Measurements from ENCODE around the gene WDR55. TPM values are rescaled to one million over a fixed set of nuclear protein-coding genes. Genes with fewer than 3 reads are reported as not detected.
"Not testable (repeated sequence)": the region's sequence is repeated elsewhere in the genome, so short reads cannot be mapped to it uniquely, and the experiment has no call there.

Gene WDR55
- total RNA-seq, 6 experiments from 2014 or later, result 13.3 to 18.4 (median 15.0) TPM

DNA sequence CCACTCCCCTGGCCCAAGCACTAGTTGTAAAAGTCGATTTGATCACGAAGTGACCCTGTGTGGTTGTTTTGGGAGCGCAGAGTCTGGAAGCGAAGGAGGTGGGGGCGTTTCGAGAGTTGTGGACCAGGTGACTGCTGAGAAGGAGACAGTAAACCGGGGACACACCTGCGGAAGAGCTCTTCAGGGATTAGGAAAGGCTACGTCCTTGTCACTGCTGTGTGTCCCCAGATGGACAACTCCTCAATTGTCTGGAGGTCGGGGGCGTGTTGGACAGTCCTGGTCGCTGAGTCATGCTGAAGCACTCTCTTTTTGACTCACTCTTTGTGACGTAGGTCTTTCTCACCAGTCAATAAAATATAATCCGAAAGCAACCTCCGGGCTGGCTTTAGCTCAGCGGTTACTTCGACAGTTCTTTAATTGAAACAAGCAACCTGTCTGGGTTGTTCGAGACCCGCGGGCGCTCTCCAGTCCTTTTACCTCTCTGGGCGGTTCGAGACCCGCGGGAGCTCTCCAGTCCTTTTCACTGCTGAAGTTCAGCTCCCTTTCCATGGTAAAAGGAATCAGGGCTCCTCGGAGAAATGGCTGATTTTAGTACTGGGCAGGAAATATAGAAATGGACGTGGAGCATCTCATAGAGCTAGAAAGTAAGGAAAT, 46.3 kb downstream of the WDR55 start:
- intact Hi-C loops (cut with DNase I), result loop anchor here in 1 of 2 donors (10.0 kb wide), 1 partner anchor 346 kb away; the partner anchor contains the start of gene SLC4A9
- ATAC-seq, result peak; percentile 95
- no peak for TF ChIP-seq CTCF (IDR thresholded peaks at IDR 0.05)
- TF ChIP-seq POLR2A (IDR thresholded peaks at IDR 0.05), result peak; percentile 72
- WGBS (ENCODE audit: insufficient coverage, low coverage, low lambda C conversion rate, missing lambda C conversion rate), result under 1% methylated on average over 21 of the region's 27 CpGs
- DNase-seq, result peak; percentile 89 to 91 (median 89)
- H3K4me3 ChIP-seq, result peak overlapping the region; percentile 55 to 64 (median 61)
- H3K9me3 ChIP-seq, result no peaks in the 10 kb centered on the region
- no peaks in the 10 kb centered on the region for H3K4me1 ChIP-seq
- no peaks in the 10 kb centered on the region for H3K27me3 ChIP-seq
- peak overlapping the region; percentile 72 to 93 (median 89) for H3K27ac ChIP-seq
- peaks cover 0 to 7% (median 0%) of the 10 kb centered on the region in 4 donors for H3K36me3 ChIP-seq

DNA sequence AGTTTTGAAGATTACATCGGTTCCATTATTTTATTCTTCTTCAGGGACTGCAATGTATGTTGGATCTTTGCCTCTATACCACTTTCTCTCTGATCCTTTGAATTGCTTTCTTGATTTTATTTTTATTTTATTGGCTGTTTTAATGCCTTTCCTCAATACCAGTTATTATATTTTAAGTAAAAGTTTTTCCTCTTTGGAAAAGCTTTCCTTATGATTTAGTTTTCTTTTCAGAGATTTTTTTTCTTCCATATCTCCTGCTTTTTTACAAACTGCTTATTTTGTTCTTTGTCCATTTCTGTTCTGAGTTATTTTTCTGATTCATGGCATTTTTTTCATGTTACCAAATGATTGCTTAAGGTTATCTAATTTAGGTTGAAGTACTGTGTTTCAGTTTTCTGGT, 47.1 kb downstream of the WDR55 start:
- TF ChIP-seq POLR2A (IDR thresholded peaks at IDR 0.05), result no peak
- no peak for TF ChIP-seq CTCF (IDR thresholded peaks at IDR 0.05)
- Histone ChIP-seq H3K27ac (peak overlapping the region in 1 of 3 donors; percentile 89), H3K4me3 (peak overlapping the region in 1 of 3 donors; percentile 55), H3K36me3 (no peaks in the 10 kb centered on the region), H3K9me3 (no peaks in the 10 kb centered on the region), H3K4me1 (no peaks in the 10 kb centered on the region), H3K27me3 (no peaks in the 10 kb centered on the region)
- ATAC-seq, result no peak
- 87% methylated on average over 1 of the region's 1 CpG for WGBS (ENCODE audit: insufficient coverage, low coverage, low lambda C conversion rate, missing lambda C conversion rate)
- no peak for DNase-seq
- intact Hi-C loops (cut with DNase I), result loop anchor here in 1 of 2 donors (10.0 kb wide), 1 partner anchor 347 kb away; the partner anchor contains the start of gene SLC4A9

DNA sequence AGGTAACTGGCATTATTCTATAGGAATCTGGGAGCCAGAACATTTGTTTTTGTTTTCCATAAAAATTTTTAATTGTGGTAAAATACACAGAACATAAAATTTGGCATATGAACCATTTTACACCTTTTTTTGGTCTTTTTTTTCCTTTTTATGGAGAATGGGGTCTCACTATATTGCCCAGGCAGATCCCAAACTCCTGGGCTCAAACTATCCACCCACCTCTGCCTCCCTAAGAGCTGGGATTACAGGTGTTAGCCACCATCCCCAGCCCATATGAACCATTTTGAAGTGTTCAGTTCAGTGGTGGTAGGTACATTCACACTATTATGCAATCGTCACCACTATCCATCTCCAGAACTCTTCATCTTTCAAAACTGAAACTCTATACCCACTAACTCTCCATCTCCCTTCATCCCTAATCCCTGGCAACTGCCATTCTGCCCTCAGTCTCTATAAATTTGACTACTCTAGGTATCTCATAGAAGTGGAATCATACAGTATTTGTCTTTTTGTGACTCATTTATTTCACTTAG, 48.9 kb downstream of the WDR55 start:
- H3K4me3 ChIP-seq, result no peak overlapping the region
- no peaks in the 10 kb centered on the region for H3K9me3 ChIP-seq
- H3K4me1 ChIP-seq, result no peaks in the 10 kb centered on the region
- 82% methylated on average over 1 of the region's 1 CpG for WGBS (ENCODE audit: insufficient coverage, low coverage, low lambda C conversion rate, missing lambda C conversion rate)
- DNase-seq (no peak), ATAC-seq (no peak)
- H3K27me3 ChIP-seq, result no peaks in the 10 kb centered on the region
- H3K27ac ChIP-seq, result no peak overlapping the region
- H3K36me3 ChIP-seq, result no peaks in the 10 kb centered on the region
- TF ChIP-seq POLR2A (IDR thresholded peaks at IDR 0.05) (no peak), CTCF (IDR thresholded peaks at IDR 0.05) (no peak)
- intact Hi-C loops (cut with DNase I), result loop anchor here in 1 of 2 donors (10.0 kb wide), 1 partner anchor 349 kb away; the partner anchor contains the start of gene SLC4A9

DNA sequence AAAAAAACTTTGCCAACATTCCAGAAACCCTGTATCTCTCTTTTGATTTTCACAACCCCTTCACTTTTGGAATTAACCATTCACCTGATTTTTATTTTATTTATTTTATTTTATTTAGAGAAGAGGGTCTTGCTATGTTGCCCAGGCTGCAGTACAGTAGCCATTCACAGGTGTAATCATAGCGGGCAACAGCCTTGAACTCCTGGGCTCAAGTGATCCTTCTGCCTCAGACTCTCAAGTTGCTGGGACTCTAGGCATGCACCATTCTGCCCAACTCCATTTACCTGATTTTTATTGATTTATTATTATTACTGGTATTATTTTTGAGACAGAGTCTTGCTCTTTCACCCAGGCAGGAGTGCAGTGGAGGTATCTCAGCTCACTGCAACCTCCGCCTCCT, 51.5 kb downstream of the WDR55 start:
- H3K36me3 ChIP-seq, H3K27ac ChIP-seq, DNase-seq, H3K27me3 ChIP-seq, H3K9me3 ChIP-seq, H3K4me3 ChIP-seq, H3K4me1 ChIP-seq, ATAC-seq: not testable (repeated sequence)
- intact Hi-C loops (cut with DNase I), result loop anchor here in 1 of 2 donors (10.0 kb wide), 1 partner anchor 351 kb away; the partner anchor contains the start of gene SLC4A9
- WGBS (ENCODE audit: insufficient coverage, low coverage, low lambda C conversion rate, missing lambda C conversion rate), result 62% methylated on average over 1 of the region's 2 CpGs

DNA sequence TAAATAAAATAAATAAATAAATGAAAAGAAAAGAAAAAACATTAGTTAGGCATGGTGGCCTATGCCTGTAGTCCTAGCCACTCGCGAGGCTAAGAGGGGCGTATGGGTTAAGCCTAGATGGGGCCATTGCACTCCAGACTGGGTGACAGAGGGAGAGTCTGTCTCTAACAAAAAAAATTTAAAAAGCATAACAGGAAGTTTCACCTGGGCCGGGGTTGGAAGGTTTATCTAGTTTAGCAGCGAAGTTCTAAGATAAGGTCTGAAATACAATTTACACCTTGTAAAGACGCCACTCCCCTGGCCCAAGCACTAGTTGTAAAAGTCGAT, 53.5 kb downstream of the WDR55 start:
- TF ChIP-seq CTCF (IDR thresholded peaks at IDR 0.05), result no peak
- TF ChIP-seq POLR2A (IDR thresholded peaks at IDR 0.05), result no peak
- no peak for ATAC-seq
- intact Hi-C loops (cut with DNase I), result loop anchor here in 1 of 2 donors (10.0 kb wide), 1 partner anchor 353 kb away; the partner anchor contains the start of gene SLC4A9
- H3K27me3 ChIP-seq, result no peaks in the 10 kb centered on the region
- no peaks in the 10 kb centered on the region for H3K36me3 ChIP-seq
- H3K4me1 ChIP-seq, result no peaks in the 10 kb centered on the region
- H3K4me3 ChIP-seq, result no peak overlapping the region
- DNase-seq, result no peak
- WGBS (ENCODE audit: insufficient coverage, low coverage, low lambda C conversion rate, missing lambda C conversion rate), result 74% methylated on average over 7 of the region's 7 CpGs
- H3K27ac ChIP-seq, result no peak overlapping the region
- H3K9me3 ChIP-seq, result no peaks in the 10 kb centered on the region

- H3K4me1 ChIP-seq; DNase-seq; H3K36me3 ChIP-seq; H3K9me3 ChIP-seq; H3K27me3 ChIP-seq; intact Hi-C loops (cut with DNase I); ATAC-seq; H3K4me3 ChIP-seq; H3K27ac ChIP-seq: not testable (repeated sequence)
- 29% methylated on average over 5 of the region's 6 CpGs for WGBS (ENCODE audit: insufficient coverage, low coverage, low lambda C conversion rate, missing lambda C conversion rate)
Observed at GRCh38 chr5:140720738-140721137, 56.0 kb downstream of the WDR55 start.

DNA sequence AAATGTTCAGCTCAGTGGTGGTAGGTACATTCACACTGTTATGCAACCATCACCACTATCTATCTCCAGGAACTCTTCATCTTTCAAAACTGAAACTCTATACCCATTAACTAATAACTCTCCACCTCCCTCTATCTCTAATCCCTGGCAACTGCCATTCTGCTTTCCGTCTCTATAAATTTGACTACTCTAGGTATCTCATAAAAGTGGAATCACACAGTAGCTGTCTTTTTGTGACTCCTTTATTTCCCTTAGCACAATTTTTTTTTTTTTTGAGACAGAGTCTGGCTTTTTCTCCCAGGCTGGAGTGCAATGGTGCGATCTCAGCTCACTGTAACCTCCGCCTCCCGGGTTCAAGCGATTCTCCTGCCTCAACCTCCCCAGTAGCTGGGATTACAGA, 56.7 kb downstream of the WDR55 start:
- H3K27ac ChIP-seq; DNase-seq; H3K4me1 ChIP-seq; H3K27me3 ChIP-seq; intact Hi-C loops (cut with DNase I); H3K4me3 ChIP-seq; H3K36me3 ChIP-seq; H3K9me3 ChIP-seq: not testable (repeated sequence)
- 75% methylated on average over 5 of the region's 5 CpGs for WGBS (ENCODE audit: insufficient coverage, low coverage, low lambda C conversion rate, missing lambda C conversion rate)
- peak in 3 of 4 donors; percentile 16 to 38 (median 31) for ATAC-seq
